GM12801 (cell line): ENCODE measurements around the gene H3-3A.

Source experiments
- TF ChIP-seq, protein P1 (sequence below): IDR thresholded peaks from one replicate; pipeline ENCODE4 v1.5.1; 2011; ENCODE audit warnings: control low read depth; ENCODE audit not compliant: insufficient read length; ENCODE audit errors: extremely low read depth

Gene H3-3A

DNA sequence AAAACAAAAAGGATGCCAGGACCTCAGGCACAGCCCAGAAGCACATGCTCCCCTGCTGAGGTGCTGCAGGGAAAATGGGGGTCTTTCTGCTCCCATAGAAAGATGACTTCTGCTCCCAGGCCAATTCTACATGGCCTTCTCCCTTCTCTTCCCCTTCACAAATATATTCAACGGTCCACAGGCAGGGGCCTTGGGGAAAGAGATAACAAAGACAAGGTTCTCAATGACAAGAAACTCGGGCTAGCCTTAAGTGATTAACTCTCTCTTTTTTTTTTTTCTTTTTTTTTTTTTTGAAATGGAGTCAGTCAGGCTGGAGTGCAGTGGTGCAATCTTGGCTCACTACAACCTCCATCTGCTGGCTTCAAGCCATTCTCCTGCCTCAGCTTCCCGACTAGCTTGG lies 54.2 kb downstream of the H3-3A start:
- TF ChIP-seq, protein P1, sequence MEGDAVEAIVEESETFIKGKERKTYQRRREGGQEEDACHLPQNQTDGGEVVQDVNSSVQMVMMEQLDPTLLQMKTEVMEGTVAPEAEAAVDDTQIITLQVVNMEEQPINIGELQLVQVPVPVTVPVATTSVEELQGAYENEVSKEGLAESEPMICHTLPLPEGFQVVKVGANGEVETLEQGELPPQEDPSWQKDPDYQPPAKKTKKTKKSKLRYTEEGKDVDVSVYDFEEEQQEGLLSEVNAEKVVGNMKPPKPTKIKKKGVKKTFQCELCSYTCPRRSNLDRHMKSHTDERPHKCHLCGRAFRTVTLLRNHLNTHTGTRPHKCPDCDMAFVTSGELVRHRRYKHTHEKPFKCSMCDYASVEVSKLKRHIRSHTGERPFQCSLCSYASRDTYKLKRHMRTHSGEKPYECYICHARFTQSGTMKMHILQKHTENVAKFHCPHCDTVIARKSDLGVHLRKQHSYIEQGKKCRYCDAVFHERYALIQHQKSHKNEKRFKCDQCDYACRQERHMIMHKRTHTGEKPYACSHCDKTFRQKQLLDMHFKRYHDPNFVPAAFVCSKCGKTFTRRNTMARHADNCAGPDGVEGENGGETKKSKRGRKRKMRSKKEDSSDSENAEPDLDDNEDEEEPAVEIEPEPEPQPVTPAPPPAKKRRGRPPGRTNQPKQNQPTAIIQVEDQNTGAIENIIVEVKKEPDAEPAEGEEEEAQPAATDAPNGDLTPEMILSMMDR: no peak

DNA sequence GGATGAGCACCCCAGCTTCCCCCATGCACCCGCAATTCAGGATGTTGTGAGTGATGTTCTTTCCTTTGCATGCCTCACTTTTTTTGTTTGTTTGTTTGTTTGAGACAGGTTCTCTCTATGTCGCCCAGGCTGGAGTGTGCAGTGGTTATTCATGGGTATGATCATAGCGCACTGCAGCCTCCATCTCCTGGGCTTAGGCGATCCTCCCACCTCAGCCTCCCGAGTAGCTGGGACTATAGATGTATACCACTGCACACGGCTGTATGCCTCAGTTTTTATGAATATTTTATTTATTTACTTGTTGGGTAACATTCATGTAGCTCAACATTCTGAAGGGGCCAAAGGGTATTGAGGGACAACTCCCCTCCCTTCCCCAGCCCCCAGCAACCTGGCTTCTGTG lies 54.8 kb downstream of the H3-3A start:
- TF ChIP-seq, protein P1: no peak

DNA sequence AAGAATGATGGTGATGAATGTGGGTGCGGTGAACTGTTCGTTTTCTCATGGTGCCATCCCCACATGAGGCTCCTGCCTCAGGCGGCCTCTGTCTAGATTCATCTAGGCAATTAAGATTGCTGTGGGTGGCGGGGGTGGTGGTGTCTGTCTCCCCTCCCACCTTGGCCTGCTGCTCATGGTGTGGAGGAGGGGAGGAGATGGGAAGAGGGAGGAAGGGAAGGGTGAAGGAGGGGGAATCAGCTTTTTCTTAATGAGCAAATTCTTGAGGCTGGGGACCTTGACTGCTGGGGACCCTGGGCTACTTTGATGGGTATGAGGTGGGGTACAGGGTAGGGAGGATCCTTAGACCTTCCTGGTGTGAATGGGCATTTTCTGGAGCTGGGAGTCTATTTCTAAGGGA lies 55.8 kb downstream of the H3-3A start:
- TF ChIP-seq, protein P1: no peak

DNA sequence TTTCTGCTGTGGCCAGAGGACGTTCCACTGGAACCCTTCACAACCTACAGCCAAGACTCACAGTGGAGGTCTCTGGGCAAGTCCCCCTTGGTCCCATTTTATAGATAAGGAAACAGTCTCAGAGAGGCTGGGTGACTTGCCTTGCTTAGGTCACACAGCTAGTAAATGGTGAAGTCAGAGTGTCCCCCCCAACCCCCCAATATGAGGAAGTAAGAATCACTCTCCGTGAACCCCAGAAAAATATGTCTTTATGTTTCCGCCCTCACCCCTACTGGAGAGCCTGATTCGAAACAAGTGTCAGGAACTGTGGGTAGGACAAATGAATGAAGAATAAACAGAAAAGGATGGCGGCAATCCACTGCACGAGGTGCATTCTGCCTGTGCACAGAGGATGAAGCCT lies 56.7 kb downstream of the H3-3A start:
- TF ChIP-seq, protein P1: no peak

DNA sequence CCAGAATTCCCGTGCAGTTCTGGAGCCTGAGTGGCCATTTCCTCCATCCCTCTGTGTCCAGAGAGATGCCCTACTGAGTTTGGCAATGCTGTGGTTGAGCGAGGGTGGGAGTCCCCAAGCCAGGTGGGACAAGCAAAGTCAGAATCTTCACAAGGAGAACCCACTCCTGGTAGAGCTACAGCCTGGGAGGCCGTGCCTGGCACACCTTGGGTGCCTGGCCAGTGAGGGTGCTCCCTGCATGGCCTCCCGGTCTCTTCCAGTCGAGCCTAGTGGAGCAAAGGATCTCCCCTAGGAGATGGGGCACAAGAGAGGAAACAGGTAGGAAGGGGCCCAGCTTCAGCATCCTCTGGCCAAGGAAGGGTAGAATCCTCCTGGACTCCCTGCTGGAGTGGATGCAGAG lies 57.9 kb downstream of the H3-3A start:
- TF ChIP-seq, protein P1: no peak

DNA sequence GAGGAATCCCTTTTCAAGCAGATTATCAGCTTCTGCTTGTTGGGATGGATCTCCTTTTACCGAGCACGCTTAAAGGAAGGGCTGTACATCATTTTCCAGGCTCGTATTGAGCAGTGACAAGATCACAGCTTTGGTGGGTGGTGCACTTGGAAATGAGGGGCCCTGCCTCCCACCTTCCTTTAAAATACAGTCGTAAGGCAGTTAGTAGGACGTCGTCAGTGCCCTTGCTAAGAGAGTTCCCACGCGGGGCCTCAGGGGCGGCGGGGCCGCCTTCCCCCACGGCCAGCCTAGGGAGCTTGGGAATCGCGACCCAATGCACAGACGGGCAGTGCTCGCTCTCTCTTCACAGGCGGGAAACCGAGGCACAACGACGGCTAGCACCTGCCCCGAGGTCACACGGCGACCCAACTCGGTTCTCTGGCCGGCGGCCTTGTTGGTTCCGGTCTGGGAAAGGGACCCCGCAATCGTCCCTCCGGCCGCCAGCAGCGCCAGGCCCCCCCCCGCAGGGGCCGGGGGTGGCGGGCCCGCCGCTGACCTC lies 58.6 kb downstream of the H3-3A start:
- TF ChIP-seq, protein P1: no peak
